ENCODE measurements around the gene MIPOL1. TPM values are rescaled to one million over a fixed set of nuclear protein-coding genes. Genes with fewer than 3 reads are reported as not detected.

Gene MIPOL1
- total and polyA plus RNA-seq, 9 of the 15 experiments (the other 6 are each of a cell fraction or from before 2014, with no cell fraction given) = 6.7 to 21.9 (median 12.4) TPM

GRCh38 chr14:37413504-37414003, 215.8 kb downstream of the MIPOL1 start:
- no peak overlapping the region for H3K9ac ChIP-seq (ENCODE audit: insufficient read depth in 1 of 2, low read depth in 2 of 2, low read length in 2 of 2)
- no peak for DNase-seq (ENCODE audit: extremely low read depth in 1 of 4, low spot score in 3 of 4)
- H3K36me3 ChIP-seq (ENCODE audit: control insufficient read depth, insufficient read depth, low read length) = no peaks in the 10 kb centered on the region
- intact Hi-C loops (cut with micrococcal nuclease) (no loop called here), in situ Hi-C loops (cut with MboI) (no loop called here)
- ATAC-seq = no peak
- no peak overlapping the region for H2AFZ ChIP-seq (ENCODE audit: low read depth, low read length)
- no peaks in the 10 kb centered on the region for H3K9me1 ChIP-seq (ENCODE audit: control insufficient read depth, insufficient read depth, low read length)
- H3K9me3 ChIP-seq (replicated peaks; ENCODE audit: control insufficient read depth, insufficient read depth, low read depth, low read length) = no peaks in the 10 kb centered on the region
- H3K4me1 ChIP-seq (replicated peaks in 1 of 2; ENCODE audit: control insufficient read depth in 2 of 2, insufficient read depth in 2 of 2, low read length in 2 of 2) = no peaks in the 10 kb centered on the region
- CTCF ChIA-PET (ENCODE audit: low intra/inter-chr PET ratio) = no interaction called here
- H3K4me2 ChIP-seq (ENCODE audit: insufficient read depth, low read length) = no peak overlapping the region
- H3K27me3 ChIP-seq (ENCODE audit: control insufficient read depth in 2 of 2, insufficient read depth in 2 of 2, low read length in 2 of 2) = no peaks in the 10 kb centered on the region
- BruUV-seq (replicated peaks) = no TSS peak
- TF ChIP-seq KAT8 (IDR thresholded peaks at IDR 0.05; ENCODE audit: low read depth) = no peak
- TF ChIP-seq TCF7L2 (IDR thresholded peaks at IDR 0.05; ENCODE audit: low read depth, low read length) = no peak
- no peak for TF ChIP-seq MAFF (IDR thresholded peaks at IDR 0.05; ENCODE audit: low read length)
- TF ChIP-seq, protein P1, sequence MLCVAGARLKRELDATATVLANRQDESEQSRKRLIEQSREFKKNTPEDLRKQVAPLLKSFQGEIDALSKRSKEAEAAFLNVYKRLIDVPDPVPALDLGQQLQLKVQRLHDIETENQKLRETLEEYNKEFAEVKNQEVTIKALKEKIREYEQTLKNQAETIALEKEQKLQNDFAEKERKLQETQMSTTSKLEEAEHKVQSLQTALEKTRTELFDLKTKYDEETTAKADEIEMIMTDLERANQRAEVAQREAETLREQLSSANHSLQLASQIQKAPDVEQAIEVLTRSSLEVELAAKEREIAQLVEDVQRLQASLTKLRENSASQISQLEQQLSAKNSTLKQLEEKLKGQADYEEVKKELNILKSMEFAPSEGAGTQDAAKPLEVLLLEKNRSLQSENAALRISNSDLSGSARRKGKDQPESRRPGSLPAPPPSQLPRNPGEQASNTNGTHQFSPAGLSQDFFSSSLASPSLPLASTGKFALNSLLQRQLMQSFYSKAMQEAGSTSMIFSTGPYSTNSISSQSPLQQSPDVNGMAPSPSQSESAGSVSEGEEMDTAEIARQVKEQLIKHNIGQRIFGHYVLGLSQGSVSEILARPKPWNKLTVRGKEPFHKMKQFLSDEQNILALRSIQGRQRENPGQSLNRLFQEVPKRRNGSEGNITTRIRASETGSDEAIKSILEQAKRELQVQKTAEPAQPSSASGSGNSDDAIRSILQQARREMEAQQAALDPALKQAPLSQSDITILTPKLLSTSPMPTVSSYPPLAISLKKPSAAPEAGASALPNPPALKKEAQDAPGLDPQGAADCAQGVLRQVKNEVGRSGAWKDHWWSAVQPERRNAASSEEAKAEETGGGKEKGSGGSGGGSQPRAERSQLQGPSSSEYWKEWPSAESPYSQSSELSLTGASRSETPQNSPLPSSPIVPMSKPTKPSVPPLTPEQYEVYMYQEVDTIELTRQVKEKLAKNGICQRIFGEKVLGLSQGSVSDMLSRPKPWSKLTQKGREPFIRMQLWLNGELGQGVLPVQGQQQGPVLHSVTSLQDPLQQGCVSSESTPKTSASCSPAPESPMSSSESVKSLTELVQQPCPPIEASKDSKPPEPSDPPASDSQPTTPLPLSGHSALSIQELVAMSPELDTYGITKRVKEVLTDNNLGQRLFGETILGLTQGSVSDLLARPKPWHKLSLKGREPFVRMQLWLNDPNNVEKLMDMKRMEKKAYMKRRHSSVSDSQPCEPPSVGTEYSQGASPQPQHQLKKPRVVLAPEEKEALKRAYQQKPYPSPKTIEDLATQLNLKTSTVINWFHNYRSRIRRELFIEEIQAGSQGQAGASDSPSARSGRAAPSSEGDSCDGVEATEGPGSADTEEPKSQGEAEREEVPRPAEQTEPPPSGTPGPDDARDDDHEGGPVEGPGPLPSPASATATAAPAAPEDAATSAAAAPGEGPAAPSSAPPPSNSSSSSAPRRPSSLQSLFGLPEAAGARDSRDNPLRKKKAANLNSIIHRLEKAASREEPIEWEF (CRISPR knock-in tag; IDR thresholded peaks at IDR 0.05) = no peak
- POLR2A ChIA-PET = no interaction called here
- H3K4me3 ChIP-seq = no peak overlapping the region
- no peak for FAIRE-seq
- no peak overlapping the region for H3K27ac ChIP-seq (ENCODE audit: extremely low read depth, low read depth, low read length)
- no peaks in the 10 kb centered on the region for H3K79me2 ChIP-seq (ENCODE audit: control insufficient read depth, insufficient read depth, low read length)
- H4K20me1 ChIP-seq (replicated peaks; ENCODE audit: control insufficient read depth, insufficient read depth, low read length) = no peaks in the 10 kb centered on the region
- WGBS (ENCODE audit: insufficient coverage, low coverage, missing lambda C conversion rate) = 54% methylated on average over 3 of the region's 3 CpGs

All from K562 (cell line).